Activated CD4-positive, CD25-positive, alpha-beta regulatory T cell treated with anti-CD3 and anti-CD28 coated beads, Interleukin-2, amount 50 U/mL, for 16 hours (primary cell): Measurements from ENCODE around the gene VAMP8.
"Not testable (repeated sequence)": the region's sequence is repeated elsewhere in the genome, so short reads cannot be mapped to it uniquely, and the experiment has no call there.

Source experiments
- DNase-seq: peaks from one replicate; pipeline ENCODE4 v3.0.0-alpha.2; 2020; ENCODE audit warnings: low read depth, low spot score

The VAMP8 gene

DNA sequence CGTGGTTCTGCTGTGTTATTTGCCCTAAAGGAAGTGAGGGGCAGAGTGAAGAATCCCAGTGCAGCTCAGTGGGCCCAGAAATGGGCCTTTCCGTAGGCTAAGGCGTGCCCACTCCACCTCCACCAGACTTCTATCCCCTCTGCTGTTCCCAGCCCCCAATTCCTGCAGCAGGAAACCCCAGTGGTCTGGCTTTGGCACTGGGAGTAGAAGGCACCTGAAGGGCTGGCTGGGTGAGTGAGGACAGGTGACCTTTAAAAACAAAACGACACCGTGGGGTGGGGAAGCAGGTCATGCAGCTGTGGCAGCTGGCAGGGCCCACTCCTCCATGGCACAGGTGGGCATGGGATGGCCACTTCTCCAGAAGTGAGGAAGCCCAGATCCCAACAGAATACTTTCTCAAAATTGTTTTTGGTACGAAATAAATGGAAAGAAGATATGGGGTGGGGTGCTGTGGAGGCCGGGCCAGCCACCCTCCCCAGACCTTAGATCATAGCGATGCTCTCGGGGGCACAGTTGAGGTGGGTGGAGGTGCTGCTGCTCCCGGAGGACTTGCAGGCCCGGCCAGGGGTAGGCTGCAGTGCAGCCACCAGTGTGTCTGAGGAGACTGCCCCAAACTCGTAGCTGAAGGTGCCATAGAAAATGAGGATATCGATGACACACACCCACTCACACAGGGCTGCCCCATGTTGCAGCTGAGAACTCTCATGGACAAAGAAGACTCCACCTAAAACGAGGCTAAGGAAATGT, 21.4 kb downstream of the VAMP8 start:
- no peak for DNase-seq

DNA sequence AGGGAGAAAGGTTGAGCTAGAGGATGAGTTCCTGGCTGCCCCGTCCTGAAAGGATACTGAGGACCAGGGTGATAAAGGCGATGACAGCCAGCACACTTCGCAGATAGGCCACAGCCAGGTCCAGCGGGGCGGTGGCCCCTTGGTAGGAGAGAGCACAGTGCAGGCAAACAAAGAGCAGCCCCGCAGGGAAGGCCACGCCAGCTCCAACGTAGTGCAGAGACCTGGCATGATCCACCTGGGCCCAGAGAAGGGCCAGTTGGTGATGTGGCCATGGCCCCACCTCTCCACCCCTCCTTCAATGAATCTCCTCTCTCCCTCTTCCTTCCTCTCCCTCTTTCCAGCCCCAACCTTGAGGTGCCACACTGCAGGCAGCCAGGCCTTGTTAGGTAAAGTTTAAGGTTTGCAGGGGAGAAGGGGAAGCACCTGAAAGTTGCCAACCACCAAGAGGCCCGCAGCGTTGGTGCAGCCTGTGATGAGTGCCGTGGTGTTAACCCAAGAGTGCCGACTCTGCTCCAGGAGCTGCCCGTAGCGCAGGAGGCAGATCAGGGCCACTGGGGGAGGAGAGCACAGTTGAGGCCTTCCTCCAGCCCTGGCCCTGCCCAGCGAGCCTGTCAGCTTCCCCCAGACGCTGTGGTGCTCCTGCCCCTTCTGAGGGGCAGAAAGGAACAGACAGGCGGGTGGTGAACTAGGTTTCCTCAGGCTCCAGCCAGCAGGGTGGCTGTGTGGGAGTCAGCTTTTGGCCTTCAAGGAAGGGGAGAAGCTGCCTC, 22.3 kb downstream of the VAMP8 start:
- DNase-seq: no peak

DNA sequence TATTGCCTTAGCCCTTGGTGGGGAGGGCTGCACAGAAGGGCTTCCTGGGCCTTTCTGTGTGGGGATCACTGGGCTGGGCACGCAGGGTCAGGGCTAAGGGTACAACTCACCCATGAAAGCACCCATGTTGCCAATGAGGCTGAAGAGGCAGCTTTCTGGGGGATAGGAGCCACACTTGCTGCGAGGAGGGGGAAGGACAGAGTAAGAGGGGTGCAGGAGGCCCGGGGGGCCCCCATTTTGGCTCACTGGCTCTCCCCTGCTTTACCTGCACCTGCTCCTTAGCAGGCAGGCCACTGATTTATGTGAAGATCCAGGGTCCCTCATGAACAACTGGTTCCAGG, 22.8 kb downstream of the VAMP8 start:
- no peak for DNase-seq

DNA sequence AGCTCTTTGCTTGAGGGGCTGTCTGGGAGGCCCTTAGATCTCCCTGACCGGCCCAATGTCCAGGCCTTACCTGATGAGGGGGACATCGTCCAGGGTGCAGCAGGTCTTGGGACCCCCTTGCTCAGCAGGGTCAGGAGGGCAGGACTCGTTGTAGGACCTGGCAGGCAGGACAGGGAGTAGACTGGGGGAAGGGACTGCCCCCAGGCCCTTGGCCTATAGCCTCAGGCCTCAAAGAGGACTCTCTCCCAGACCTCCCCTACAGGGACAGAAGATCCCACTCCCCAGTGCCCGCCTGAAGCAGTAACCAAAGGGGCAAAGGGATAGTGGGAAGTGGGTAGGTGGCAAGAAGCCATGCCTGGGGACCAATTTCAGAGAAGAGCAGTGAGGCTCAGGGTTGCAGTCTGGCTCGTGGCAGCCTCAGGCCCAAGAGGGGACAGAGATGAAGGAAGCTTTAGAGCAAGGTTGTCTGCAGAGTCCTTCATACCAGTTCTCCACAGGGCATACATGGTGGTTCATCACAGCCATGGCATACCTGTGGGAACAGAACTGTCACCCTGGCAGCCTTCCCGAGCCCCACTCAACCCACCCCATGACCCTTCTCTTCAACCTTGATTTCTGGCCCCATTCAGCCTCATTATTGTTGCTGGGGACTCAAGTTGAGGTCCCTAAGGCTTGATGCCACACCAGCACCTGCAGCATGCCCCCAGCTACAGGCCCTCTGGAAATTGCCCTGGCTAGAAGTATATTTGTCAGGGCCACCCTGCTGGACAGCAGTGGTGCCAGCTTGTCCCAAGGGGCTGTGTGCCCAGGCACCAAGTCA, 23.8 kb downstream of the VAMP8 start:
- no peak for DNase-seq

DNA sequence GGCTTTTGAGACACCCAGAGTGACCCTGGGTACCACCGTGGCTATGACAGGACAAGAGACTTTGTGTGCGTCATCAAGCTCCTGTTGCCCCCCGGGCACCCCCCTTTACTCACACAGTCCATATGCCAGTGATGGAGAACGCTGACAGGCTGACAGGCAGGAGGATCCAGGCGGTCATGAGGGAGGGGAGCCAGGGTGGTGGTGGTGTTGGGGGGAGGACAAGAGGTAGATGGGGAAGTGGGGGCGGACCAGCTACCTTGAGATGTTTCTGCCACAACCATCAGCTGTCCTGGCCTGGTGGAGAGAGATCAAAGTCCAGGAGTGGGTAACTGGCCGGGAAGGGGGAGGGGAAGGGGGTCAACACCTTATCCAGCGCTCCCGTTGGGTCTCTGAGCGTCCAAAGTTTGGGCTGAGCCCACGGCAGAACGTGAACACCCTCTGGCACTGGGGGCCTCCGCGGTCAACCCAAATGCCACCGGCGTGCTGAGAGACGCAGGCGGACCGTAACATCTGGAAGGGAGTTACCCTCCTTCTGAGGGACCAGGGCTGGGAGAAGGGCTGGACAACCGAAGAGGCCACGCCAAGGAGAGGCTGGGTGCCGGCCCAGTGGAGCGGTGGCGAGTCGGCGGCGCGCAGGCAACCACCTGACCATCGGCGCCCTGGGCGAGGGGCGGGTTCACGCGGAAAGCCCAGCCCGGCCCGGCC, 24.5 kb downstream of the VAMP8 start:
- DNase-seq: no peak

DNA sequence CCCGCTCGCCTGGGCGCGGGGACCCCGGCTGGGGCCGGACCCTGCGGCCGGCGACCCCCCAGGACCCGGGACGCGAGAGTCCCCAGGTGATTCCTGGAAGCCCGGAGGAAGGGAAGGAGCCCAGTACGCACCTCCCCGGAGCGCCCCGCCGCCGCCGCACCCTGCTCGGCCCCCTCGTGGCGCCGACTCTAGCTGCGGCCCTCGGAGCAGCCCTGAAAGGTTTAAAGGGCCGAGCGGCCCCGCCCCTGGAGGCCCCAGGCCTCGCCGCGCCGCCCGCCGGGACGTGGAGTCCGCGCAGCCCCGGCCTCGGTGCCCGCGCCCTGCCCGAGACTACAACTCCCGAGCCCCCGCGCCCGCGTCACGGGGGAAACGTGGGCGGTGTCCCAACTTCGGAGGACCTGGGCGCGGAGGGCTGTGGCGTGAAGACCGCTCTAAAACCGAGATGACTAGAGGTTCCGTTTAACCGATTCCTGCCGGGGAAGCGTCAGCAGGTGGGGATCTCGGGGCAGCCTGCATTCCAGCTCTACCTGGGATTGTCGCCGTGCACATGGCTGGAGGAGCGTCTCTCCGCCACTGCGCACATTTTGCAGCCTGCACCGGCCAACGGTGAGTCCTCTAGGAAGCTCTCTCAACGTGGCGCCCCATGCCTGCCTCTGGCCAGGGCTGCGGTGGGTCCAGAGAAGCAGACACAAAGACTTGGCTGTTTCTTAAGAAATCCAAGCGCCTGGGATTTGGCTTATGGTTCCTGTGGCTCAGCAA, 25.3 kb downstream of the VAMP8 start, which contains the start of gene TMEM150A:
Gene TMEM150A (minus strand): TSS at position 223 of the 759 bp plus-strand sequence. CDS start 750 bp downstream, outside the sequence.
- peak; percentile 69 for DNase-seq

DNA sequence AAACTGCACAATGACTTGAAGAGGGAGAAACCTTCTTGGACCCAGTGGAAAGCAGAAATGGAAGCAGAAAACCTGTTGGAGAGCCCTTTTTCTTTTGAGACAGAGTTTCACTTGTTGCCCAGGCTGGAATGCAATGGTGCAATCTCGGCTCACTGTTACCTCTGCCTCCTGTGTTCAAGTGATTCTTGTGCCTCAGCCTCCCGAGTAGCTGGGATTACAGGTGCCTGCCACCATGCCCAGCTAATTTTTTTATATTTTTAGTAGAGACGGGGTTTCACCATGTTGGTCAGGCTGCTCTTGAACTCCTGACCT, 26.7 kb downstream of the VAMP8 start:
- DNase-seq: not testable (repeated sequence)

DNA sequence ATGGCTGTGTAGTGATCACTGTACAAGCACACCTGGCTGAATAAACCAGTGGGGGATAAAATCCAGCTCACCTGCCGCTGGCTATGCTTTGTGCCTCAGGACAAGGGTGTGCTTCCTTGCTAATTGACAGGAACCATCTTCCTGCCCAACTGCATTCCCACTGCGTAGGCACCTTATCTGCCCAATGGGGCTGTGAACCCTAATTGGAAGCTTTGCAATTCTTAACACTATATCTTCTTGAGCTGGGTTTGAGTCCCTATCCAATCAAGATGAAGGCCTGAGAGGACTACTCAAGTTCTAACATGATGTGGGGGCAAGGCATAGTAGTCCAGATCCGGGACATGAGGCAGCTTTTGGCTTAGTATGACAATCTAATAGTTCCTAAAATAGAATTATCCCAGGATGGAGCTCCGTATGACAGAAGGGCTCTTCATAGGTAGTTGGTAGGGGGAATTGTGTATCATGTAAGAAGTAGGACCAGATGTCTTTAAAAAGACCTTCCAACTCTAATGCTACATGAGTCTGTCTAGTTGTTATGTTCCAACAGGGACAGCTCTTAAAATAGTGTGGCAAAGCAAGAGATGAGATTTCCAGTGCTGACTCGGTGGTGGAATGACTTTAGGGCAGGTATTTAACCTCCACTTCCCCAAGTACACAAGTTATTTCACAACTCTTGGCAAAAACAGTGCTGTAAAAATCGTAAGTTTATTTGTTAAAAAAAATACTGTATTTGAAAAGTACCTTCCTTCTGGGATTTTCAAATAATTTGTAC, 27.4 kb downstream of the VAMP8 start:
- no peak for DNase-seq

DNA sequence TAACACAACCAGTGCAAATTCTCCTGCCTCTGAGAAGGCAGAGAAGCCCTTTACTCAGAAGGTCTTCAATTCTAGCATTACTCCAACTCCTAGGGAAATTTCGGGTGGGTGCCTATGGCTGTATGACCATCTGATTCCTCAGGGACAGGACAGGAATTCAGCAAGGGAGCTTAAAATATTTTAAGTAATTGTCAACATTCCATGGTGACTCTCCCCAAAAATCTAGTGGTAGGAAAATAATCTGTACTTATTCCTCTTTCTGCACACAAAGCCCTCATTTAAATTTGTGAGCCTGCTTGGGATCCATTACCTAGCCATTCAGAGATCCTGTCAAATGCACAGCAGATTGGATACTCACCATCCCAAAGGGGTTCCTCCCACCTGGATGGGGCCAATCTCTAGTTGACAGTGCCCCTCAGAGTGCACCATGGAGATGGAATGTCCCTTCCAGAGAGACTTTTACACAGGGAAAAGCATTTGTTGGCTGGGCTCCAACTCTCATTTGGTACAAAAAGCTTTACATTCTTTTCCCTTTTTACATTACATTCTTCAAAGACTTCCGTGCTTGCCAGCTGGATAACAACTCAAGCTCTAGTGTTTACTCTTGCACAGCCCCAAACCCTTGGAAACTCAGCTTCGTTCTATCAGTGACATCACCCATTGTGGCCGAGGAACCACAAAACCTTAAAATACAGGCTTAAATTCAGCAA, 28.2 kb downstream of the VAMP8 start:
- no peak for DNase-seq

DNA sequence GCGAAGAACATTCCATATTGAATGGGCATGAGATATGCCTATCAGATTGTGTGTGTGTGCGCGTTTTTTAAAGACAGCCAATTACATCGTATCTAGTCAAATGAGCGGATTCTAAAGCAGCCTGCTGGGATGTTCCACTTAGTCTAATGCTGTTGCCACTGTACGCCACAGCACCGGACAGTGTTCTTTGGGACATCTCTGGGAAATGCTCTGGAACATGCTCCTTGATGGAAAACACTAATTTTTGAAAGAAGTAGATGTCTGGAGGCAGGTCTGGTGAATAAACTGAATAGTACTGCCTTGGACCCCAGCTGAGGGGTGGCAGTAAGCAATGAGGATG, 28.7 kb downstream of the VAMP8 start:
- no peak for DNase-seq

DNA sequence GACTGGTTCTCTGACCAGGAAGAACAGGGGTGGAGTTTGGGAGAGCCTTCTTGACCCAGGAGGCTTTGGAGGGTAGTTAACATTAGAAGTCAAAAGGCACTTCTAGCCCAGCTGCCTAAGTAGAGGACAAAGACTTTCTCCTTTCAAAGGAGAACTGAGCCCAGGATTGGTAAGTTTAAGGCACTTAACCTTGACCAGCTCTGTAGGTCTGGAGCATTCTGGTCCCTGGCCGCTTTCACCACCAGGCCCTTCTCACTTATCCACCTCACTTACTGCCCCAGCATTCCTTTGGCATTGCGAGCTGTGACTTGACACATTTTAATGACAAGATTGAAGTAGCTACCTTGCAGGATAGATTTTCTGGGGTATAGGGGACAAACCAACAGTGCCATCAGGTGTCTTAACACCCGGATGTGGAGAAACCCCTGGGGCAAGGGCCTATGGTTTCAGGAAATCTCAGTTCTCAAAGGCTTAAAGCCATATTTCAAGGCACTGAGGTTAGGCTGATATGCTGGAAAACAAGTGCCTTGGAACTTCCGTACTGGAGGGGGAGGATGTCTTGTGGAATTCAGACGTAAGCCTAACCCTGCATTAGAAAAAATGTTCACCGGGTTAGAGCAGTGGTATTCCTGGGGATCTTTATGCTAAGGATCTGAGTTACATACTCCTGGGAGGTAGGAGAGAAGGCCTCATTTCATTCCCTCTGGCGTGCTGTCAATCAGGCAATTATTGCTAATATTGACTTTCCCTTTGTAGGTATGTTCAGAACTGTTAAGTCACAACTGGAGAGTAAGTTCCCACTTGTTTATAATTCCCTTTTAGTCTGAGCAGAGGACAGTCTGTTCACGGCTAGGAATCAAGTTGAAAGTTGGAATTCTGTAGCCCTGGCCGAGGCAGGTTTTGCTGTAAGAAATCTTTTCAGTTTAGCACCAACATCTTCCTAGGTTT, 30.2 kb downstream of the VAMP8 start:
- no peak for DNase-seq

DNA sequence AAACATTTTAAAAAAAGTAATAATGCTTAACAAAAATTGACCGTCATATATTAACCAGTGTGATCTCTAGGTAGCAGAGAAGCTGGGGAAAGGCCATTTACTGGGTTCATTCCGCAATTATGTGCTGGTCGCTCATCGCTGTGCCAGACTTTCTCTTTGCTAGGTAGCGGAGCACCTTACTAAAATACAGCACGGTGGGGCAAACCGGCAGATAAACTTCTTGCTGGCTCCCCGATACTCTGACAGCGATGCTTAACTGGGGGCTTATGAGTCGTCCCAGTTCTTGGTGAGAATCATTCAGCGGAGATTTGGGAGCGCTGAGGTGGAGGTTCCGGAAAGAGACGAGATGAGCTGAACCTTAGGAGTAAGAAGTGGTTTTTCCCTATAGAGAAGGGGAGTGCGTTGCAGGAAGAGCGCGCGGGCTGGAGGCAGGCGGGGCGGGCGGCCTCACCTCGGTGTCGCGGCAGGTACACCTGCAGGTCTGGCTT, 33.9 kb downstream of the VAMP8 start:
- DNase-seq: no peak

DNA sequence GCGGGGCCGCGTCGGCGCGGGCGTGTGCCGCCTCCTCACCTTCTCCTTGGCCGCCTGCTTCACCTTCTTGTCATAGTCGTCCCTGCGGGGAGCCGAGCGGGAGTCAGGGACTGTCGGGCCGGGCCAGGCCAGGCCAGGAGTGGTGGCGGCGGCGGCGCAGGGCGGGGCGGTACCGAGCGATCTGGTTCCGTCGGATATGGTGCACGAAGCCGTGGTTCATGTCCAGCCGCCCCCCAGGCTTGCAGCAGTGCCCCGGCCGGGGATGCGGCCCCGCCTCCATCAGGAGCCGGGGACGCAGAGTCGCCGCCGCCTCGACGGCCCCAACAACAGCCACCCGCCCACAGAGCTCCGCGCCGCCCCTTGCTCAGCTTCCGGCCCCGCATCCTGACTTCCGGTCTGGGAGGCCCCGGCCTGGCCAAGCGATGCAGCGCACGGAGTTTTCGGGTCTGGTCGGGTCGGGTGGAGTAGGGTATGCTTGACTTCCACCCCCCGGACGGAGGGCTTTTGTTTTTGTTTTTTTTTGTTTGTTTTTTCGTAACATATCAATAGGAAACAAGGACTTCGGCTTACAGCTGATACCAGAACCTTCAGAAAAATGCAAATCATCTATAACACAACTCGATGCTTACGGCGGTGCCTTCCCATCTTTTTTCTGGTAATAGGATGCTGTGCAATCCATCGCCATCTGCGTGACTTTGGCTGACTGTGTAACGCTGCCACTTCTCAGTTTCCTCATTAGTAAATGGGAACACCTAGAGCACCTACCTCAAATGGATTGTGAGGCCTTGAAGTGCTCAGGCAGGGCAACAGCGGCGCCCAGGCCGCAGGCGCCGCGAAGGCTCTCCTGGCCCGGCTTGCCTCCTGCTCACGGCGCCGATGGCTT, 34.6 kb downstream of the VAMP8 start, which contains the start of gene C2orf68:
Gene C2orf68 (minus strand): TSS at position 362 of the 883 bp plus-strand sequence. CDS start 82 bp downstream, at position 280.
- peak; percentile 65 for DNase-seq

DNA sequence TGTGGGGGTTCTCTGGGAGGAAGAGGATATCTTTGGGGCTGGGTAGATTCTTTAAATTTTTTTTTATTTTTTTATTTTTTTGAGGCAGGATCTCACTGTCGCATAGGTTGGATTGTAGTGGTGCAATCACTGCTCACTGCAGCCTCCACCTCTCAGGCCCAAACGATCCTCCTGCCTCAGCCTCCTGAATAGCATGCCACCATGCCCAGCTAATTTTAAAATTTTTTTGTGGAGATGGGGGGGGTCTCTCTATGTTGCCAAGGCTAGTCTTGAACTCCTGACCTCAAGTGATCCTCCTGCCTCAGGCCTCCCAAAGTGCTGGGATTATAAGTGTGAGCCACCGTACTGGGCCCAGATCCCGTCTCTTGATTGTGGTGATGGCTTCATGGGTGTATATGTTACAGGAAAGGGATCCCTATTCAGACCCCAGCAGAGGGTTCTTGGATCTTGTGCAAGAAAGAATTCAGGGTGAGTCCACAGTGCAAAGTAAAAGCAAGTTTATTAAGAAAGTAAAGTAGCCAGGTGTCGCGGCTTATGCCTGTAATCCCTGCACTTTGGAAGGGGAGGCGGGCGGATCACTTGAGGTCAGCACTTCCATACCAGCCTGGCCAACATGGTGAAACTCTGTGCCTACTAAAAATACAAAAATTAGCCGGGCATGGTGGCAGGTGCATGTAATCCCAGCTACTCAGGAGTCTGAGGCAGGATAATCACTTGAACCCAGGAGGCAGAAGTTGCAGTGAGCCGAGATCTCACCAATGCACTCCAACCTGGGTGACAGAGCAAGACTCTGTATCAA, 36.5 kb downstream of the VAMP8 start:
- no peak for DNase-seq

DNA sequence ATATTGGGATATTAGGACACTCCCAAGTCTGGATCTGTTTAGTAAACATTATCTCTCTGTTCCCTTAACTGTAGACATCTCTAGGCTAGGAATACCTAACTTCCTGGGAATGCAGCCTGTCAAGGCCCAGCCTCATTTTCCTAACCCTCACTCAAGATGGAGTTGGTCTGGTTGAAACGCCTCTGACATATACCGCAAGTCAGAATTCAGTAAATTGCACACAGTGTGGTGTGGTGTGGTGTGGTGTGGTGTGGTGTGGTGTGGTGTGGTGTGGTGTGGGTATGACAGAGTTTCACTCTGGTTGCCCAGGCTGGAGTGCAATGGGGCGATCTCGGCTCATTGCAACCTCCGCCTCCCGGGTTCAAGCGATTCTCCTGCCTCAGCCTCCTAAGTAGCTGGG, 37.4 kb downstream of the VAMP8 start:
- not testable (repeated sequence) for DNase-seq

DNA sequence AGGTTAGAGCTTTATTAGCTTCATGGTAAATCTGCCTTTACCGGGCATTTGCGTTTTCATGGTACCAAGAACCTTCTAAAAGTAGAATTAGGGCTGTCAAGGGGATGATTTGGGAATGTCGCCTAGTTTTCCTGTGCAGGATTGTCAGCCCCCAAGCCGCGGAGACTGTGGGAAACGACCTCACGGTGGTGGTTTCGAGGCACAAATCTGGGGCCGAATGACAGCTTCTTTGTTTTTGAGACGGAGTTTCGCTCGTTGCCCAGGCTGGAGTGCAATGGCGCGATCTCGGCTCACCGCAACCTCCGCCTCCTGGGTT, 38.0 kb downstream of the VAMP8 start:
- DNase-seq: no peak

DNA sequence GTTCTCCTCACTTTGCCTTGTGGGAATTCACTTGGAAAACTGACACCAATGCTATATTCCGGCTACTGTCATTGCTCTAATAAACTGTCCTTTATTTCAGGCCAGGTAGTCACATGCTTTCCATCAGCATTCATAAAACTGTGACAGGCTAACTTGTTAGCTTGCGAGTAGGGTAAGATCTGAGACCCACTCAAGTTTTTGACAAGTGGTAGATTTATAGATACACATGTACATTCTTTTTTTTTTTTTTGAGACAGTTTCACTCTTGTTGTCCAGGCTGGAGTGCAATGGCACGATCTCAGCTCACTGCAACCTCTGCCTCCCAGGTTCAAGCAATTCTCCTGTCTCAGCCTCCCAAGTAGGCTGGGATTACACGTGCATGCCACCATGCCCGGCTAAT, 40.3 kb downstream of the VAMP8 start:
- not testable (repeated sequence) for DNase-seq
